Adrenal gland (tissue), 12 donors: ENCODE results near the gene TMEM250. TPM values are rescaled to one million over a fixed set of nuclear protein-coding genes. Genes with fewer than 3 reads are reported as not detected.

ENCODE experiments used
- DNase-seq, 7 donors: peaks; one replicate each; pipeline ENCODE4 v3.0.0-alpha.2; 2019 to 2020
- H3K27ac ChIP-seq, 5 donors: fragments of 200-600 bp; sonication (generic) in 4 of 5; 1 replicate in 3 of 5; 2 replicates in 2 of 5; pipeline versions ENCODE4 v1.5.1 to v1.8.0; 2016 to 2020; ENCODE audit warnings: mild to moderate bottlenecking in 1 of 5
- H3K27me3 ChIP-seq: fragments of 200-600 bp; 2 replicates; pipeline ENCODE4 v1.8.0; 2021
- H3K36me3 ChIP-seq, 2 donors: fragments of 200-600 bp; replicated peaks in 1 of 2; 1 replicate in 1 of 2; 2 replicates in 1 of 2; pipeline versions ENCODE4 v1.5.1 to v1.8.0; 2018 to 2022
- H3K4me1 ChIP-seq, 2 donors: fragments of 200-600 bp; replicated peaks in 1 of 2; 1 replicate in 1 of 2; 2 replicates in 1 of 2; pipeline versions ENCODE4 v1.5.1 to v1.8.0; 2018 to 2021
- H3K4me3 ChIP-seq, 4 donors: fragments of 200-600 bp; sonication (generic) in 3 of 4; one replicate each; pipeline ENCODE4 v1.5.1; 2016 to 2018
- H3K9me3 ChIP-seq, 3 donors: fragments of 200-600 bp; sonication (generic) in 1 of 3; replicated peaks in 1 of 3; 1 replicate in 2 of 3; 2 replicates in 1 of 3; pipeline versions ENCODE4 v1.5.1 to v1.8.0; 2016 to 2021
- CTCF ChIP-seq, 6 experiments: fragments of 450-650 bp in 4 of 6; fragments of 200-600 bp in 2 of 6; sonication (generic) in 1 of 6; IDR thresholded peaks; 1 replicate in 5 of 6; 2 replicates in 1 of 6; pipeline versions ENCODE4 v1.5.1 to v1.8.0; 2016 to 2021; ENCODE audit warnings: antibody characterized with exemption in 6 of 6, mild to moderate bottlenecking in 2 of 6, moderate library complexity in 1 of 6
- POLR2A ChIP-seq, 2 donors: fragments of 450-650 bp; IDR thresholded peaks; one replicate each; pipeline ENCODE4 v1.6.1; 2017; ENCODE audit warnings: antibody characterized with exemption in 2 of 2, mild to moderate bottlenecking in 2 of 2, moderate library complexity in 1 of 2
- WGBS, 4 donors: extraction: QIAGEN DNeasy Blood & Tissue Kit in 2 of 4; methylation state at CpG; one replicate each; pipeline versions ENCODE4 v1.1.5 to v1.1.7; 2013 to 2017; 5-methylcytosine and 5-hydroxymethylcytosine counted together
- intact Hi-C, 2 donors: fragments of 100-400 bp; cut with DNase I; formaldehyde crosslinking; loops; one replicate each; pipeline versions ENCODE4 v1.14.1 to v1.15.0; 2022 to 2023
- polyA plus RNA-seq, 3 donors: library from polyadenylated mRNA; stranded (reverse); fragments of 200-250 nt in 2 of 3; fragments of 350-450 nt in 1 of 3; fragmentation: Illumina TruSeq in 1 of 3; extraction: RNeasy Lipid Tissue Mini Kit (QIAGEN cat#74804) in 1 of 3; gene quantifications; one replicate each; pipeline ENCODE4 v1.2.3, GENCODE V29; 2013 to 2014
- total RNA-seq, 9 donors: library from RNA; depleted of rRNA in 4 of 9; stranded (reverse); fragments of >200 nt in 4 of 9; fragments of 120-200 nt in 1 of 9; fragmentation: NEBNext Ultra II Directional in 1 of 9; extraction: Animal tissue kit (Norgen Biotek cat#: 25700) in 1 of 9; gene quantifications; one replicate each; pipeline versions ENCODE4 v1.1.0 to v1.2.4, GENCODE V29; 2013 to 2023
- donor health status: healthy with polysubstance abuse.
- donor health status: Bipolar disorder and iron deficiency.
- donor health status: DM: yes; HTN: yes; CAD: no.
- donor health status: DM: no; HTN: no; CAD: no.
- donor health status: DM: no; HTN: no; CAD: no.
- donor health status: DM: yes; HTN: yes; CAD: no.

Gene TMEM250
- total and polyA plus RNA-seq, 12 donors: 5.2 to 47.2 (median 28.0) TPM

- peak overlapping the region in 4 of 5 donors; percentile 2 to 77 (median 52) for H3K27ac ChIP-seq
- peak in 2 of 7 donors; percentile 58 to 64 for DNase-seq
- no peaks in the 10 kb centered on the region for H3K36me3 ChIP-seq
- H3K4me3 ChIP-seq: no peak overlapping the region
- no peaks in the 10 kb centered on the region for H3K27me3 ChIP-seq
- TF ChIP-seq POLR2A (IDR thresholded peaks at IDR 0.05) (no peak), CTCF (IDR thresholded peaks at IDR 0.05) (no peak)
- H3K9me3 ChIP-seq: no peaks in the 10 kb centered on the region
- H3K4me1 ChIP-seq: peaks cover 12 to 21% of the 10 kb centered on the region in 2 donors
- intact Hi-C loops: loop anchor here in 1 of 2 donors (5.0 kb wide), 1 partner anchor 37 kb away; no protein-coding TSS in a partner anchor
- 25 to 39% (median 32%) methylated on average over 8 to 16 of the region's 16 CpGs for WGBS, 4 donors
These were observed 39.3 kb downstream of the TMEM250 start for GRCh38 chr9:136079211-136079915.

DNA sequence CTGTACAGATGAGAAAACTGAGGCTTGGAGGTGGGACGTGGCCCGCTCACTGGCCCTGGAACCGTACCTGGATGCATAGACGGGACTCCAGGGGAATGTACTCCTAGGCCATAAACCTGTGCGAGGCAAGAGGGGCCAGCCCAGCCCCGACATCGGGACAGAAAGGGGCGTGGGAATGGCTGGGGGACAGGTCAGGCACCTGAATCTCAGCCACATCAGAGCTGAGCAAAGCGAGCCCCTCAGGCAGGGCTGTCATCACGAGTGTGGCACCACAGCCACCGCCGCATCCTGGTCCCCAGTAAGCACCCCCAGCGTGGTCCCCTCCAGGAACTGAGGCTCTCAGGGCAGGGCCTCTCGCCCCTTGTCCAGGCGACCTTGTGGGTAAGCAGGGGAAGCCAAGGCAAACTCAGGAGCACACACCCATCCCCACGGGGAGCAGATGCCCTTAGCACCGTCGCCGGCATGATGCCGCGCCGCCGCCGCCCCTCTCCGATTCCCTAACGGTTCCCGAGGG, 40.1 kb downstream of the TMEM250 start:
- WGBS, 4 donors: 83 to 90% (median 87%) methylated on average over 20 to 27 of the region's 27 CpGs
- H3K4me1 ChIP-seq: peaks cover 12 to 21% of the 10 kb centered on the region in 2 donors
- H3K27ac ChIP-seq: no peak overlapping the region

DNA sequence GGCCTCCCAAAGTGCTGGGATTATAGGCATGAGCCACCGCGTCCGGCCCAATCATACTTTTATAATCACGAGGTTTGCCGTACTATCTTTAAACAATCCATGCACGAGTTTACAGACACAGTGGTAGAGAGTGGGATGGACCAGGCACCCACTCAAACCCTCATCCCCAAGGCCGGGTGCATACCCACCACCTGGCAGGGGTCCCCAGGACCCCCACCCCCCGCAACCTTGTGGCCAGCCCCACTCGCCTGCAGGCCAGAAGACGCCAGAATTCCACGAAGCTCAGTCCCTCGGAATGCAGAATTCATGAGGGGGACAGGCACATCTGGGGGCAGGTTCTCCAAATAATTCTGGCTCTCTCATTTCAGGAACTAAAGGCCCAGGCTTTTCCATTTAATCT, 40.7 kb downstream of the TMEM250 start:
- H3K4me3 ChIP-seq: no peak overlapping the region
- no peak for DNase-seq
- H3K9me3 ChIP-seq: no peaks in the 10 kb centered on the region
- H3K4me1 ChIP-seq: peaks cover 12 to 21% of the 10 kb centered on the region in 2 donors
- WGBS, 4 donors: 94 to 95% (median 94%) methylated on average over 8 to 12 of the region's 12 CpGs
- no peak overlapping the region for H3K27ac ChIP-seq
- no peaks in the 10 kb centered on the region for H3K36me3 ChIP-seq
- TF ChIP-seq POLR2A (IDR thresholded peaks at IDR 0.05) (no peak), CTCF (IDR thresholded peaks at IDR 0.05) (no peak)
- intact Hi-C loops: loop anchor here in 1 of 2 donors (5.0 kb wide), 1 partner anchor 36 kb away; no protein-coding TSS in a partner anchor
- H3K27me3 ChIP-seq: no peaks in the 10 kb centered on the region

More for the DNA sequence above, 40.1 kb downstream of the TMEM250 start:
- Histone ChIP-seq H3K9me3 (no peaks in the 10 kb centered on the region), H3K27me3 (no peaks in the 10 kb centered on the region), H3K36me3 (no peaks in the 10 kb centered on the region), H3K4me3 (no peak overlapping the region)
- intact Hi-C loops: loop anchor here in 1 of 2 donors (5.0 kb wide), 1 partner anchor 36 kb away; no protein-coding TSS in a partner anchor
- DNase-seq: no peak
- TF ChIP-seq CTCF (IDR thresholded peaks at IDR 0.05) (no peak), POLR2A (IDR thresholded peaks at IDR 0.05) (no peak)

GRCh38 chr9:136077491-136077890, 41.2 kb downstream of the TMEM250 start:
- intact Hi-C loops: loop anchor here in 1 of 2 donors (5.0 kb wide), 1 partner anchor 35 kb away; no protein-coding TSS in a partner anchor
- no peaks in the 10 kb centered on the region for H3K9me3 ChIP-seq
- no peaks in the 10 kb centered on the region for H3K36me3 ChIP-seq
- H3K27me3 ChIP-seq: no peaks in the 10 kb centered on the region
- no peak overlapping the region for H3K4me3 ChIP-seq
- WGBS, 4 donors: 74 to 80% (median 78%) methylated on average over 8 of the region's 8 CpGs
- H3K4me1 ChIP-seq: peaks cover 12 to 21% of the 10 kb centered on the region in 2 donors
- no peak for TF ChIP-seq CTCF (IDR thresholded peaks at IDR 0.05)
- H3K27ac ChIP-seq: no peak overlapping the region
- no peak for DNase-seq
